Nephron progenitor cell (in vitro differentiated cells): ENCODE measurements around the gene BRD1.

ENCODE experiments used
- DNase-seq: peaks from one replicate; pipeline ENCODE4 v3.0.0; 2021
- H3K27ac Mint-ChIP-seq: 2 replicates; pipeline ENCODE4 v1.8.0; 2021; ENCODE audit warnings: mild to moderate bottlenecking, moderate library complexity, mixed read lengths
- H3K27me3 Mint-ChIP-seq: 2 replicates; pipeline ENCODE4 v1.8.0; 2021; ENCODE audit warnings: mild to moderate bottlenecking, low read depth, mixed read lengths; ENCODE audit not compliant: poor library complexity
- H3K36me3 Mint-ChIP-seq: 2 replicates; pipeline ENCODE4 v1.8.0; 2021; ENCODE audit warnings: low read depth, mixed read lengths
- H3K4me1 Mint-ChIP-seq: 2 replicates; pipeline ENCODE4 v1.8.0; 2021; ENCODE audit warnings: mixed read lengths
- H3K4me3 Mint-ChIP-seq: 2 replicates; pipeline ENCODE4 v1.8.0; 2021; ENCODE audit warnings: mild to moderate bottlenecking, moderate library complexity, mixed read lengths
- H3K9me3 Mint-ChIP-seq: 2 replicates; pipeline ENCODE4 v1.8.0; 2021; ENCODE audit warnings: mild to moderate bottlenecking, moderate library complexity, mixed read lengths
- TF ChIP-seq, protein P1 (sequence below): fragments of 200-600 bp; sonication (generic); IDR thresholded peaks from 2 replicates; pipeline ENCODE4 v1.5.0; 2021; ENCODE audit warnings: antibody characterized with exemption

Gene BRD1

GRCh38 chr22:49847751-49848689 lies 20.3 kb upstream of the BRD1 start:
- no peaks in the 10 kb centered on the region for H3K36me3 Mint-ChIP-seq
- peaks cover 93% of the 10 kb centered on the region for H3K27me3 Mint-ChIP-seq
- no peaks in the 10 kb centered on the region for H3K9me3 Mint-ChIP-seq
- H3K27ac Mint-ChIP-seq = no peak overlapping the region
- H3K4me1 Mint-ChIP-seq = peaks cover 5% of the 10 kb centered on the region
- H3K4me3 Mint-ChIP-seq = peak overlapping the region; percentile 54
- TF ChIP-seq, protein P1, sequence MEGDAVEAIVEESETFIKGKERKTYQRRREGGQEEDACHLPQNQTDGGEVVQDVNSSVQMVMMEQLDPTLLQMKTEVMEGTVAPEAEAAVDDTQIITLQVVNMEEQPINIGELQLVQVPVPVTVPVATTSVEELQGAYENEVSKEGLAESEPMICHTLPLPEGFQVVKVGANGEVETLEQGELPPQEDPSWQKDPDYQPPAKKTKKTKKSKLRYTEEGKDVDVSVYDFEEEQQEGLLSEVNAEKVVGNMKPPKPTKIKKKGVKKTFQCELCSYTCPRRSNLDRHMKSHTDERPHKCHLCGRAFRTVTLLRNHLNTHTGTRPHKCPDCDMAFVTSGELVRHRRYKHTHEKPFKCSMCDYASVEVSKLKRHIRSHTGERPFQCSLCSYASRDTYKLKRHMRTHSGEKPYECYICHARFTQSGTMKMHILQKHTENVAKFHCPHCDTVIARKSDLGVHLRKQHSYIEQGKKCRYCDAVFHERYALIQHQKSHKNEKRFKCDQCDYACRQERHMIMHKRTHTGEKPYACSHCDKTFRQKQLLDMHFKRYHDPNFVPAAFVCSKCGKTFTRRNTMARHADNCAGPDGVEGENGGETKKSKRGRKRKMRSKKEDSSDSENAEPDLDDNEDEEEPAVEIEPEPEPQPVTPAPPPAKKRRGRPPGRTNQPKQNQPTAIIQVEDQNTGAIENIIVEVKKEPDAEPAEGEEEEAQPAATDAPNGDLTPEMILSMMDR = no peak
- peak; percentile 48 for DNase-seq

GRCh38 chr22:49845666-49846459 lies 18.2 kb upstream of the BRD1 start:
- H3K27ac Mint-ChIP-seq = no peak overlapping the region
- no peaks in the 10 kb centered on the region for H3K4me1 Mint-ChIP-seq
- H3K4me3 Mint-ChIP-seq = no peak overlapping the region
- H3K36me3 Mint-ChIP-seq = no peaks in the 10 kb centered on the region
- no peak for DNase-seq
- TF ChIP-seq, protein P1 = no peak
- no peaks in the 10 kb centered on the region for H3K9me3 Mint-ChIP-seq
- H3K27me3 Mint-ChIP-seq = peaks cover 86% of the 10 kb centered on the region

GRCh38 chr22:49845241-49845640 lies 17.6 kb upstream of the BRD1 start:
- no peak for DNase-seq
- Mint-ChIP-seq H3K4me1 (no peaks in the 10 kb centered on the region), H3K27ac (no peak overlapping the region), H3K27me3 (peaks cover 80% of the 10 kb centered on the region), H3K4me3 (no peak overlapping the region), H3K36me3 (no peaks in the 10 kb centered on the region), H3K9me3 (no peaks in the 10 kb centered on the region)
- TF ChIP-seq, protein P1 = no peak

DNA sequence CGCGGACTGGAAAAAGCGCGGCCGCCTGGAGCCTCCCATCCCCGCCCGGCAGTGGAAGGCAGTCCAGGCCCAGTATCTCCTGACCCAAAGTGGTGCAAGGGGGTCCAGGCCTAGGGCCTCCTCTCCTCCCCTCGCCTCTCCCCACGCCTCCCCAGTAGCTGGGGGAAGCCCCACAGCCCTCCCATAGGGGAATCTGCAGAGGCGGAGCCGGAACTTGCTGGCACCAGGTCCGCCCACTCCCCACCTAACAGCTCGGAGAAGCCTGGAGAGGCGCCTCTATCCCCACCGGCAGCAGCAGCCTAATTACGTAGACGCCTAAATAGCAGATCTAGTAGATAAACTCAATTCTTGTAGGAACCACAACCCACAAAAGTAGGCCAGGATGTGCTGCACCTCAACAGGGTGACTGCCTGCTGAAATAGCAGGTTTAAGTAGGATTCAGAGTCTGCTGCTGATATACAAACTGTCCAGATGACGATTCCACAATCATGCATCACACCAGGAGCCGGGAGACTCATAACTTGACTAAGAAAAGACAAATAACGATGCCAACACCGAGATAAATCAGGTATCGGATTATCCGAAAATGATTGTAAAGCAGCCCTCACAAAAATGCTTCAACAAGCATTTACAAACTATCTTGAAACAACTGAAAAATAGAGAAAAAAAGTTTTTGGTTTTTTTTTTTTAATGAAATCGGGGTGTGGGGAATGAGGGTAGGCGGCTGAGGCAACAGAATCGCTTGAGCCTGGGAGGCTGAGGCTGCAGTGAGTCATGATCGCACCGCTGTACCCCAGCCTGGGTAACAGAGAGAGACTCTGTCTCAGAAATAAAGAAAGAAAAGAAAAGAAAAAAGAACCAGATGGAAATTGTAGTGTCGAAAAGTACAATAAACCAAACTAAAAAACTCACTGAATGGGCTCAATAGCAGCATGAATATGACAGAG lies 11.4 kb upstream of the BRD1 start:
- TF ChIP-seq, protein P1 = no peak
- DNase-seq = peak; percentile 25
- H3K27ac Mint-ChIP-seq = peak overlapping the region; percentile 55
- peaks cover 50% of the 10 kb centered on the region for H3K27me3 Mint-ChIP-seq
- H3K36me3 Mint-ChIP-seq = no peaks in the 10 kb centered on the region
- H3K4me3 Mint-ChIP-seq = no peak overlapping the region
- no peaks in the 10 kb centered on the region for H3K9me3 Mint-ChIP-seq
- peaks cover 5% of the 10 kb centered on the region for H3K4me1 Mint-ChIP-seq

GRCh38 chr22:49833340-49834007 lies 5.8 kb upstream of the BRD1 start:
- Mint-ChIP-seq H3K36me3 (peaks cover 14% of the 10 kb centered on the region), H3K4me1 (no peaks in the 10 kb centered on the region), H3K27me3 (peaks cover 50% of the 10 kb centered on the region), H3K4me3 (no peak overlapping the region), H3K27ac (no peak overlapping the region), H3K9me3 (peaks cover 42% of the 10 kb centered on the region)
- DNase-seq = no peak
- TF ChIP-seq, protein P1 = no peak
